Smooth muscle cell (in vitro differentiated cells): ENCODE results near the gene NSUN3. TPM values are rescaled to one million over a fixed set of nuclear protein-coding genes. Genes with fewer than 3 reads are reported as not detected.

Source experiments
- DNase-seq: peaks from one replicate; lab custom pipeline; 2025; ENCODE audit not compliant: unreplicated experiment; lab: John Stamatoyannopoulos, UW
- H2AFZ ChIP-seq: fragments of 200-600 bp; sonication (generic); 2 replicates; pipeline ENCODE4 v1.6.0; 2016; ENCODE audit warnings: antibody characterized with exemption, low read depth, mild to moderate bottlenecking
- H3F3A ChIP-seq: fragments of 200-600 bp; sonication (generic); 2 replicates; pipeline ENCODE4 v1.6.0; 2017; ENCODE audit warnings: antibody characterized with exemption, low read depth
- H3K27ac ChIP-seq: fragments of 200-600 bp; sonication (generic); 2 replicates; pipeline ENCODE4 v1.5.1; 2016; ENCODE audit warnings: low read depth, mild to moderate bottlenecking
- H3K27me3 ChIP-seq: fragments of 200-600 bp; sonication (generic); 2 replicates; pipeline ENCODE4 v1.6.1; 2016; ENCODE audit warnings: low read depth, mild to moderate bottlenecking
- H3K36me3 ChIP-seq: fragments of 200-600 bp; sonication (generic); 2 replicates; pipeline ENCODE4 v1.5.1; 2016; ENCODE audit warnings: low read depth
- H3K4me1 ChIP-seq: fragments of 200-600 bp; sonication (generic); 2 replicates; pipeline ENCODE4 v1.5.1; 2016; ENCODE audit warnings: low read depth
- H3K4me2 ChIP-seq: fragments of 200-600 bp; sonication (generic); 2 replicates; pipeline ENCODE4 v1.6.0; 2016; ENCODE audit warnings: mild to moderate bottlenecking
- H3K4me3 ChIP-seq: fragments of 200-600 bp; sonication (generic); 2 replicates; pipeline ENCODE4 v1.5.1; 2016; ENCODE audit warnings: mild to moderate bottlenecking
- H3K79me2 ChIP-seq: fragments of 200-600 bp; sonication (generic); 2 replicates; pipeline ENCODE4 v1.6.0; 2016; ENCODE audit warnings: low read depth, mild to moderate bottlenecking
- H3K9ac ChIP-seq: fragments of 200-600 bp; sonication (generic); 2 replicates; pipeline ENCODE4 v1.6.0; 2016; ENCODE audit warnings: low read depth
- H3K9me3 ChIP-seq: fragments of 200-600 bp; sonication (generic); replicated peaks from 2 replicates; pipeline ENCODE4 v1.5.1; 2016; ENCODE audit warnings: low read depth
- H4K20me1 ChIP-seq: fragments of 200-600 bp; sonication (generic); 2 replicates; pipeline ENCODE4 v1.6.0; 2016; ENCODE audit warnings: low read depth
- WGBS: methylation state at CpG from one replicate; pipeline ENCODE4 v1.1.7; 2016; ENCODE audit warnings: low lambda C conversion rate; 5-methylcytosine and 5-hydroxymethylcytosine counted together
- polyA plus RNA-seq: library from polyadenylated mRNA; unstranded; fragments of >200 nt; fragmentation: Nextera tagmentation; extraction: Ambion mirVana; gene quantifications from 2 replicates; pipeline ENCODE4 v1.2.1, GENCODE V29; 2016
- total RNA-seq: library from RNA; depleted of rRNA; stranded (reverse); fragments of >200 nt; gene quantifications from 2 replicates; pipeline ENCODE4 v1.2.3, GENCODE V29; 2014
- TF ChIP-seq, protein P1 (sequence below): fragments of 200-600 bp; sonication (generic); IDR thresholded peaks from 2 replicates; pipeline ENCODE4 v1.5.1; 2017; ENCODE audit warnings: borderline replicate concordance, mild to moderate bottlenecking, antibody characterized with exemption; ENCODE audit not compliant: insufficient read depth, poor library complexity, severe bottlenecking

NSUN3 gene
- total and polyA plus RNA-seq, 2 experiments from 2014 or later = 5.3 to 8.3 TPM

DNA sequence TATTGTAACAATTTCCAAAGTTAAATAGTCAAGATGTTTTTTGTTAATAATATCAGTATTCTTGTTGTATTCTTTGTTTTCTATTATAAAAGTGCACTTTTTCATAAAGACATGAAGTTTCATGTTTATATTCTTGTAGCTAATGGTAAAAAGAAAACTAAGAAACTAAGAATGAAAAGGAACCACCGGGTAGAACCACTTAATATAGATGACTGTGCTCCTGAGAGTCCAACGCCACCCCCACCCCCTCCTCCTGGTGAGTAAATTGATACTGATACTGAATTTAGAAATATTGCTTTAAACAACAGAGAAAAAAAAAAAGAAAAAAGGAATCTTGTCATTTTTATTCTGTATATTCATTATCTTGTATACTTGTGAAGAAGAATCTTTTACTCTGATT, 13.6 kb upstream of the NSUN3 start:
- Histone ChIP-seq H3K27me3 (no peaks in the 10 kb centered on the region), H3K27ac (no peak overlapping the region), H3K36me3 (no peaks in the 10 kb centered on the region), H3K4me1 (no peaks in the 10 kb centered on the region), H3K9ac (no peak overlapping the region), H3F3A (no peaks in the 10 kb centered on the region), H3K4me3 (no peak overlapping the region), H3K4me2 (no peak overlapping the region), H3K79me2 (no peaks in the 10 kb centered on the region), H3K9me3 (no peaks in the 10 kb centered on the region), H4K20me1 (no peaks in the 10 kb centered on the region), H2AFZ (no peak overlapping the region)
- 94% methylated on average over 2 of the region's 2 CpGs for WGBS
- TF ChIP-seq, protein P1, sequence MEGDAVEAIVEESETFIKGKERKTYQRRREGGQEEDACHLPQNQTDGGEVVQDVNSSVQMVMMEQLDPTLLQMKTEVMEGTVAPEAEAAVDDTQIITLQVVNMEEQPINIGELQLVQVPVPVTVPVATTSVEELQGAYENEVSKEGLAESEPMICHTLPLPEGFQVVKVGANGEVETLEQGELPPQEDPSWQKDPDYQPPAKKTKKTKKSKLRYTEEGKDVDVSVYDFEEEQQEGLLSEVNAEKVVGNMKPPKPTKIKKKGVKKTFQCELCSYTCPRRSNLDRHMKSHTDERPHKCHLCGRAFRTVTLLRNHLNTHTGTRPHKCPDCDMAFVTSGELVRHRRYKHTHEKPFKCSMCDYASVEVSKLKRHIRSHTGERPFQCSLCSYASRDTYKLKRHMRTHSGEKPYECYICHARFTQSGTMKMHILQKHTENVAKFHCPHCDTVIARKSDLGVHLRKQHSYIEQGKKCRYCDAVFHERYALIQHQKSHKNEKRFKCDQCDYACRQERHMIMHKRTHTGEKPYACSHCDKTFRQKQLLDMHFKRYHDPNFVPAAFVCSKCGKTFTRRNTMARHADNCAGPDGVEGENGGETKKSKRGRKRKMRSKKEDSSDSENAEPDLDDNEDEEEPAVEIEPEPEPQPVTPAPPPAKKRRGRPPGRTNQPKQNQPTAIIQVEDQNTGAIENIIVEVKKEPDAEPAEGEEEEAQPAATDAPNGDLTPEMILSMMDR = no peak
- no peak for DNase-seq

DNA sequence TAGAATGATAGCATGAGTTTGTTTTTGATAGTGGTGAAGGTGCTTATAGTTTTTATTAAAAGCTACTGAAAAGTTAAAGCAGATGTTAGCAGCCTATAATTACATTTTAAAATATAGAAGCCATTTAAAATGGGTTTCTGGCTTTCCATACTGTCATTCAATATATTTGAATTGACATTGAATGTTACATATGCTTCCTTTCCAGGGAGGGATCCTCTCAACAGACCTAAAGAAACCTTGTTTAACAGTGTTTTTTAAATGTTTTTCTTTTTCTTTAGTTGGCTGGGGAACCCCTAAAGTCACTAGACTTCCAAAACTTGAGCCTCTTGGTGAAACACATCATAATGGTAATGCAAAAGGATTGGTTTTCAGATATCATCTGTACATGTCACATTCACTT, 12.3 kb upstream of the NSUN3 start:
- no peak overlapping the region for H3K4me2 ChIP-seq
- H3F3A ChIP-seq = no peaks in the 10 kb centered on the region
- no peak overlapping the region for H3K27ac ChIP-seq
- H3K36me3 ChIP-seq = no peaks in the 10 kb centered on the region
- H3K4me1 ChIP-seq = no peaks in the 10 kb centered on the region
- H4K20me1 ChIP-seq = no peaks in the 10 kb centered on the region
- H2AFZ ChIP-seq = no peak overlapping the region
- DNase-seq = no peak
- H3K9ac ChIP-seq = no peak overlapping the region
- H3K4me3 ChIP-seq = no peak overlapping the region
- no peaks in the 10 kb centered on the region for H3K27me3 ChIP-seq
- no peaks in the 10 kb centered on the region for H3K79me2 ChIP-seq
- no peaks in the 10 kb centered on the region for H3K9me3 ChIP-seq
- TF ChIP-seq, protein P1 = no peak

DNA sequence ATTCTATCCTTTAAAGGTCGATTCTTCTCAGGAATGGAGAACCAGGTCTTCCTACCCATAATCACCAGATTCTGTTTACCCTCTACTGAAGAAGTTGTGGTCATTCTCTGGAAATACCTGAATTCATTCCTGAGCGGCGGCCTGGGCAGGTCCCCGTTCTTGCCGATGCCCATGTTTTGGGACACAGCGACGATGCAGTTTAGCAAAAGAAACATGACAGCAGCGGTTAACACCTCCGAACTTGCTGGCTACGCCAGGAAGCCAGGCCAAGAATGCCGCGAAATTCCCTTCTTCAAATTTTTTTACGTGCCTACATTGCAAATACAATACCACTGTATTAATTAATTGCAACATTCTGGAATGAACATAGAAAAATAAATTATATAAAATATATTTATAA, 1.6 kb upstream of the NSUN3 start:
- H3K9me3 ChIP-seq = no peaks in the 10 kb centered on the region
- no peaks in the 10 kb centered on the region for H3K36me3 ChIP-seq
- H3K79me2 ChIP-seq = peaks cover 11% of the 10 kb centered on the region
- H3K4me2 ChIP-seq = no peak overlapping the region
- H4K20me1 ChIP-seq = no peaks in the 10 kb centered on the region
- no peak overlapping the region for H2AFZ ChIP-seq
- no peak overlapping the region for H3K27ac ChIP-seq
- TF ChIP-seq, protein P1 = no peak
- H3K9ac ChIP-seq = no peak overlapping the region
- no peak for DNase-seq
- no peak overlapping the region for H3K4me3 ChIP-seq
- WGBS = 96% methylated on average over 13 of the region's 13 CpGs
- peaks cover 15% of the 10 kb centered on the region for H3K4me1 ChIP-seq
- H3F3A ChIP-seq = no peaks in the 10 kb centered on the region
- H3K27me3 ChIP-seq = no peaks in the 10 kb centered on the region

DNA sequence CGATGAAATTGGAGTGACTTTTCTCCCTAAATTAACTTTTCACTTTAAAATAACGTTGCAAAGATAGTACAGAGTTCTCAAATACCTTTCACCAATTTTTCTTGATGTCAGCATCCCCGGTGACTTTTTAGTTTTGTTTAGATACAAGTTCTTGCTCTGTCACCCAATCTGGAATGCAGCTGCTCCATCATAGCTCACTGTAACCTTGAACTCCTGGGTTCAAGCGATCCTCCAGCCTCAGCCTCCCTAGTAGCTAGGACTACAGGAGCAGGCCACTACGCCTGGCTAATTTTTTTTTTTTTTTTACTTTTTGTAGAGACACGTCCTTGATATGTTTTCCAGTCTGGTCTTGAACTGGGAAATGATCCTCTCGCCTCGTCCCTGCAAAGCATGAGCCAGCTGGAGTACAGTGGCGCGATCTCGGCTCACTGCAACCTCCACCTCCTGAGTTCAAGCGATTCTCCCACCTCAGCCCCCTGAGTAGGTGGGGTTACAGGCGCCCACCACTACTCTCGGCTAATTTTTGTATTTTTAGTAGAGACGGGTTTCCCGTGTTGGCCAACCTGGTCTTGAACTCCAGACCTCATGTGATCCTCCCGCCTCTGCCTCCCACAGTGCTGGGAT, 747 bp downstream of the NSUN3 start:
- WGBS = 69% methylated on average over 17 of the region's 17 CpGs
- peak overlapping the region; percentile 99 for H3K9ac ChIP-seq
- peak overlapping the region; percentile 85 for H3K4me3 ChIP-seq
- no peaks in the 10 kb centered on the region for H3K9me3 ChIP-seq
- H3K4me2 ChIP-seq = peak overlapping the region; percentile 92
- no peaks in the 10 kb centered on the region for H3K27me3 ChIP-seq
- H4K20me1 ChIP-seq = no peaks in the 10 kb centered on the region
- peaks cover 11% of the 10 kb centered on the region for H3K79me2 ChIP-seq
- peak overlapping the region; percentile 96 for H3K27ac ChIP-seq
- DNase-seq = no peak
- TF ChIP-seq, protein P1 = no peak
- no peaks in the 10 kb centered on the region for H3K36me3 ChIP-seq
- H3K4me1 ChIP-seq = peaks cover 15% of the 10 kb centered on the region
- H2AFZ ChIP-seq = peak overlapping the region; percentile 95
- no peaks in the 10 kb centered on the region for H3F3A ChIP-seq
